Erythroblast (primary cell): ENCODE results near the gene MAP3K5.

Source experiments
- DNase-seq, 2 experiments: peaks; one replicate each; lab custom pipeline; 2025; lab: John Stamatoyannopoulos, UW
- GATA1 ChIP-seq: IDR thresholded peaks from 2 replicates; pipeline ENCODE4 v1.6.1; 2011; ENCODE audit warnings: low read depth, mild to moderate bottlenecking, control low read depth, low read length, moderate library complexity
- POLR2A ChIP-seq: IDR thresholded peaks from 2 replicates; pipeline ENCODE4 v1.6.1; 2011; ENCODE audit warnings: mild to moderate bottlenecking, low read length

Gene MAP3K5

DNA sequence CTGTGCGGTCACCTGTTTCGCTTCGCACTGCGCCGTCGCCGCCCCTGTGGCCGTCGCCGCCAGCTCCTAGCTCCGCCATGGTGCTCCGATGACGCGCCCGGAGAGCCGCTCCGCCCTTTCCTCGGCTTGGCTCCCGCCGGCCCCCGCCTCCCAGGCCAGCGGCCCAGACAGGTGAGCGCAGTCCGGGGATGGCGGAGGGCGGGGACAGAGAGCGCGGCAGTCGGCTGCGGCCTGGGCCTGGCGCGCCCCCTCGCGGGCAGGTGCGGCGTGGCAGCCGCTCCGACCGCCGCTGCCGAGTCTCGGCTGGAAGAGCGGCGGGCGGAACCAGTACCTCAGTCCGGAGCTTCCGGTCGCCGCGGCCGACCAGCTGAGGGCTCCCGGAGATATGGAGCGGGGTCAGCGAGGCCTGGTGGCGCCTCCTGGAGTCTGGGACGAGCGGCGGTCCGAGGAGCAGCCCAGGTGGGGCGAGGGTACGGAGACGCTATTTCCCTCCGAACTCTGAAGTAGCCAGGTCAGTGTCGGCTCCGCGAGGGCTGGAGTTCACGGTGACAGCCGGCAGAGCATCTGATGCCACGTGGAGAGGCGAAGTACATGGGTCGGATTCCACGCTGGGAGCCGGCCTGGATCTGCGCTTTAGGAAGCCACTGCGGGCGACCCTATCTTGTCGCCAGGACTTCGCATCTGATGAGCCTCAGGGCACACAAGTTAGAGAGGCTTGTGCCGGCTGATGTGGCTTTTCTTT, 241.8 kb downstream of the MAP3K5 start, which contains the start of gene MAP7:
MAP7 (minus strand) TSS at position 93 of the 742 bp plus-strand sequence; CDS start at position 79, 14 bp downstream.
- TF ChIP-seq POLR2A, result no peak
- peak; percentile 55 to 72 for DNase-seq

GRCh38 chr6:136550045-136550329, 242.3 kb downstream of the MAP3K5 start:
- TF ChIP-seq GATA1, result no peak
- TF ChIP-seq POLR2A, result no peak
- DNase-seq, result no peak

DNA sequence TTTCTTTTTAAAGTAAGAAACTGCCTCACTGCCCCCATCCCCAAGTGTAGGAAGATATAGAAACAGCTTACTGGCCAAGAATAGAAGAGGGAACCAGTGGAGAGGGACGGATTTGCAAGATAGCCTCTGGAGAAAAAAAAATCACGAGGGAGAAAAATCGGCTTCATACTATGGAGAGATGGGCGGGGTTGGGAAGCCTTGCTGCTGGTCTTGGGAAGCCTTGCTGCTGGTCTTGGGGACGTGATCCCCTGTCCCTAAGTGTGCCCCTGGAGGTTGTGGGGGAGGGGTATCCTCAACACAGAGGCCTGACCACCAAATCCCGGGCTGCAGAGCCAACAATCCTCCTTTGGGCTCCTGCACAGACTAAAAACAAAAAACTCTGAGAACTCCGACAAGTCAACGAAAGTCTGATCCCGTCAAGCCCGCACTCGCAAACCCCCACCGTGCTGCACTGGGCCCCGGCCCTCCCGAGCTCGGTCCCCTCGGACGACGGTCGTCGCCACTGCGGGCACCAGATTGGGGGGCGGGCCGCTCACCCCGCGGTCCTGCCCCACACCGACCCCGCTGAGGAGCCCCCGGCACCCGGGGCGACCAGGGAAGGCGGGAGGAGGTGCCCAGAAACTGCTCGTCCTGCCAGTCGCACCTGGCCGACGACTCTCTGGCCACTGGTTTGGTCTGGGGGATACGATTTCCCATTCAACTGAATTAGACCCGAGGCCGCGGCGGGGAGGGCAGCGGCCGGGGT, 242.8 kb downstream of the MAP3K5 start:
- DNase-seq, result no peak
- TF ChIP-seq GATA1 (no peak), POLR2A (no peak)

GRCh38 chr6:136548582-136549299, 243.5 kb downstream of the MAP3K5 start:
- no peak for TF ChIP-seq POLR2A
- TF ChIP-seq GATA1, result no peak
- DNase-seq, result no peak

- no peak for DNase-seq
- TF ChIP-seq POLR2A (no peak), GATA1 (no peak)
Measured at GRCh38 chr6:136547871-136548270, 244.4 kb downstream of the MAP3K5 start.

GRCh38 chr6:136547336-136547735, 244.9 kb downstream of the MAP3K5 start:
- peak; percentile 4 for DNase-seq
- TF ChIP-seq POLR2A, result no peak
- no peak for TF ChIP-seq GATA1

- no peak for DNase-seq
- TF ChIP-seq POLR2A (no peak), GATA1 (no peak)
Measured at GRCh38 chr6:136546331-136546730, 245.9 kb downstream of the MAP3K5 start.

- TF ChIP-seq POLR2A, result no peak
- no peak for TF ChIP-seq GATA1
- DNase-seq, result no peak
Measured at GRCh38 chr6:136544326-136544725, 248.0 kb downstream of the MAP3K5 start.

- DNase-seq, result no peak
- TF ChIP-seq POLR2A, result no peak
Measured at GRCh38 chr6:136541395-136541794, 250.9 kb downstream of the MAP3K5 start.

DNA sequence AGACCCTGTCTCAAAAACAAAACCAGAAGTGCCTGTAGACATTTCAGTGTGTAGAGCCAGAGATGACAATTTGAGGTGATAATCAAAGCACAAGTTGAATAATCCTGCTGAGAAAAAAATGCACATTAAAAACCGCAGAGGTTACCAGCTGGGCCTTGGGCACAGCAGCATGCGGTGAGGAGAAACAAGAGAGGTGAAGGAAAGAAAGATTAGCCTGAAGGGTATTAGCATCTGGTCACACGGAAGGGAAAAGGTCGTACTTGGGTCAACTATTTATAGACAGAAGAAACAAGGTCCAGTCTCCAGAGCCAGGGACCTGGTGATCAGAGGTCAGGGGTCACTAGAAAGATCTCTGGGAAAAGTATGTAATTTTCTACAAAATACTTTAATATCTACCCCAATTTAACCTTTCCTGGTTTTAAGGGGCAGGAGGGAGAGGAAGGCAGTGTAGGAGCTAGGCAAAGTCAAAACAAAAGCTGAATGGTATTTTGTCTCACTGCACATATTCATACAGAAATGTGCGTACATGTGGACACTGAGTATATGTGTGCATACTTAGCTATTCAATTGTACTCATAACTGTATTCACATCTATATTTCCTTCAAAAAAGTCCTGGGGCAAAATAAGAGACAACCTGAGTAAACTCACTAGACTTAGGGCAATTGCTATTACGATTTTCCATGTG, 252.2 kb downstream of the MAP3K5 start:
- TF ChIP-seq GATA1 (no peak), POLR2A (no peak)

GRCh38 chr6:136538836-136539235, 253.4 kb downstream of the MAP3K5 start:
- no peak for DNase-seq
- TF ChIP-seq POLR2A (no peak), GATA1 (no peak)

More for the DNA sequence above, 252.2 kb downstream of the MAP3K5 start:
- no peak for DNase-seq

- no peak for DNase-seq
- TF ChIP-seq GATA1, result no peak
- TF ChIP-seq POLR2A, result no peak
Measured at GRCh38 chr6:136535880-136536650, 256.2 kb downstream of the MAP3K5 start.

DNA sequence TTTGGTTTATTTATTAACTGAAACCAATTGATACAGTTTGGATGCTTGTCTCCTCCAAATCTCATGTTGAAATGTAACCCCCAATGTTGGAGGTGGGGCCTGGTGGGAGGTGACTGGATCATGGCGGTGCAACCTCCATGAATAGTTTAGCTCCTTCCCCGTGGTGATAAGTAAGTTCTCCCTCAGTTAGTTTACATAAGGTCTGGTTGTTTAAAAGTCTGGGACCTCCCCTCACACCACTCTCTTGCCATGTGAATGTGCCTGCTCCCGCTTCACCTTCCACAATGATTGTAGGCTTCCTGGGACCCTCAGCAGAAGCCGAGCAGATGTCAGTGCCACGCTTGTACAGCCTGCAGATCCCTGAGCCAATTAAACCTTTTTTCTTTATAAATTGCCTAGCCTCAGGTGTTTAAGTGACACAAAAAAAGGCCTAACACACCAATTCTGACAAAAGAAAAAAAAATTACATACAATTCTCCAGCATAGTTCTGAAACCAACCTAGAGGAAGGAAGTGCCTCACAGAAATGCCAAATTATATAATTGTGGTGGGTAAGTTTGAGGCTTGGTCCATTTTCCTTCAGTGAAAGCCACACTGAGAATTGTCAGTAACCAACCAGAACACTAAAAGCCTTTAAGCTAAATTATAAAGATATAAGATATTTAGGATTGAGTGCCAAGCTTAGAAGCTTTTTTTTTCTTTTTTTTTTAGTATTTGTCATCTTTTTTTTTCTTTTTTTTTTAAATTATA, 257.1 kb downstream of the MAP3K5 start:
- TF ChIP-seq POLR2A, result no peak
- TF ChIP-seq GATA1, result no peak
- no peak for DNase-seq
